Measurements from ENCODE around the gene LNP1. TPM values are rescaled to one million over a fixed set of nuclear protein-coding genes. Genes with fewer than 3 reads are reported as not detected.

Gene LNP1
- total RNA-seq, 1 donor from 2014 or later: 26.5 TPM

DNA sequence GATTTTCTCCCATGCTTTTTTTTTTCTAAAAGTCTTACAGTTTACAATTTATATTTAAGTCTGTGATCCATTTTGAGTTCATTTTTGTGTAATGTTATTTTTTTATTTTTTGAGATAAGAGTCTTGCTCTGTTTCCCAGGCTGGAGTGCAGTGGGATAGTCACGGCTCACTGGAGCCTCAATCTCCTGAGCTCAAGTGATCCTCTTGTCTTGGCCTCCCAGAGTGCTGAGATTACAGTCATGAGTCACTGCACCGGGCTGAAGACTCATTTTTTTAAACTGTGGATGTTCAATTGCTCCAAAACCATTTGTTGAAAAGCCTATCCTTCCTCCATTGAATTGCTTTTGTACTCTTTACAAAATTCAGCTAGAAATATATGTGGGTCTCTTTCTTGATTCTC is 19.5 kb downstream of the LNP1 start:
- H3F3A ChIP-seq (ENCODE audit: low read depth): no peaks in the 10 kb centered on the region
- TF ChIP-seq EZH2 (IDR thresholded peaks at IDR 0.05) (no peak), EZH2phosphoT487 (IDR thresholded peaks at IDR 0.05) (no peak)
- TF ChIP-seq, protein P1, sequence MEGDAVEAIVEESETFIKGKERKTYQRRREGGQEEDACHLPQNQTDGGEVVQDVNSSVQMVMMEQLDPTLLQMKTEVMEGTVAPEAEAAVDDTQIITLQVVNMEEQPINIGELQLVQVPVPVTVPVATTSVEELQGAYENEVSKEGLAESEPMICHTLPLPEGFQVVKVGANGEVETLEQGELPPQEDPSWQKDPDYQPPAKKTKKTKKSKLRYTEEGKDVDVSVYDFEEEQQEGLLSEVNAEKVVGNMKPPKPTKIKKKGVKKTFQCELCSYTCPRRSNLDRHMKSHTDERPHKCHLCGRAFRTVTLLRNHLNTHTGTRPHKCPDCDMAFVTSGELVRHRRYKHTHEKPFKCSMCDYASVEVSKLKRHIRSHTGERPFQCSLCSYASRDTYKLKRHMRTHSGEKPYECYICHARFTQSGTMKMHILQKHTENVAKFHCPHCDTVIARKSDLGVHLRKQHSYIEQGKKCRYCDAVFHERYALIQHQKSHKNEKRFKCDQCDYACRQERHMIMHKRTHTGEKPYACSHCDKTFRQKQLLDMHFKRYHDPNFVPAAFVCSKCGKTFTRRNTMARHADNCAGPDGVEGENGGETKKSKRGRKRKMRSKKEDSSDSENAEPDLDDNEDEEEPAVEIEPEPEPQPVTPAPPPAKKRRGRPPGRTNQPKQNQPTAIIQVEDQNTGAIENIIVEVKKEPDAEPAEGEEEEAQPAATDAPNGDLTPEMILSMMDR (IDR thresholded peaks at IDR 0.05): no peak
- Mint-ChIP-seq H3K4me3 (no peak overlapping the region), H3K27ac (no peak overlapping the region), H3K9me3 (no peaks in the 10 kb centered on the region), H3K27me3 (ENCODE audit: insufficient read depth, low read depth) (peaks cover 3% of the 10 kb centered on the region), H3K4me1 (peaks cover 3% of the 10 kb centered on the region), H3K36me3 (peaks cover 11% of the 10 kb centered on the region)
- no peak overlapping the region for H3K9ac ChIP-seq
- H4K20me1 ChIP-seq (ENCODE audit: low read depth): no peaks in the 10 kb centered on the region
- no peaks in the 10 kb centered on the region for H3K9me3 ChIP-seq (ENCODE audit: low read depth)
- no peak overlapping the region for H2AFZ ChIP-seq (replicated peaks)
- no peak for DNase-seq (ENCODE audit: low spot score)
- H3K4me3 ChIP-seq: no peak overlapping the region
- no peak overlapping the region for H3K27ac ChIP-seq
- no peaks in the 10 kb centered on the region for H3K27me3 ChIP-seq
- no peaks in the 10 kb centered on the region for H3K36me3 ChIP-seq
- H3K4me1 ChIP-seq: peaks cover 9% of the 10 kb centered on the region
- H3K4me2 ChIP-seq: no peak overlapping the region
- peaks cover 4% of the 10 kb centered on the region for H3K79me2 ChIP-seq (ENCODE audit: low read depth)

DNA sequence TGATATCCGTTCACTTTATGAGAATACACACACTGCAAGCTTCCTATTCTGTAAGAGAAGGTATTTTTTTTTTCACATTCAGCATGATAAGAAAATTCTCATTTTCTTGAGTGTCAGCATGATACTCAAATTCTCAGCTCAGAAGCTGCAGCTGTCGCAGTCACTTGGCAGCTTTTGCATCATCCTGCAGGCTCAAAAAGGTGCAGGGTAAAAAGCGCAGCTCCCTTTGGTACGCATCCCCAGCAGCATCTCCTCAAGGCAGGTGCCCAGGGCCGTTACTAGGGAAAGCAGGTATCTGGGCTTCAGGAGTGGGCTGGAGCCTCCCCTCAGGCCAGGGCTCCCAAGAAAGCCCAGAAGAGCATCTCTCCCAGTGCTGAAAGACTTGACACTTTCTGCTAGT is 22.3 kb downstream of the LNP1 start:
- peaks cover 4% of the 10 kb centered on the region for H3K79me2 ChIP-seq (ENCODE audit: low read depth)
- H3K4me2 ChIP-seq: no peak overlapping the region
- H3K36me3 ChIP-seq: no peaks in the 10 kb centered on the region
- H3K9ac ChIP-seq: no peak overlapping the region
- H3K9me3 ChIP-seq (ENCODE audit: low read depth): no peaks in the 10 kb centered on the region
- no peaks in the 10 kb centered on the region for H3K27me3 ChIP-seq
- peaks cover 21% of the 10 kb centered on the region for H3K4me1 ChIP-seq
- H2AFZ ChIP-seq (replicated peaks): no peak overlapping the region
- peaks cover 3% of the 10 kb centered on the region for H3K36me3 Mint-ChIP-seq
- H3K27ac ChIP-seq: no peak overlapping the region
- H4K20me1 ChIP-seq (ENCODE audit: low read depth): no peaks in the 10 kb centered on the region
- DNase-seq (ENCODE audit: low spot score): no peak
- peaks cover 2% of the 10 kb centered on the region for H3K27me3 Mint-ChIP-seq (ENCODE audit: insufficient read depth, low read depth)
- TF ChIP-seq, protein P1 (IDR thresholded peaks at IDR 0.05): no peak
- no peak for TF ChIP-seq EZH2 (IDR thresholded peaks at IDR 0.05)
- no peak for TF ChIP-seq EZH2phosphoT487 (IDR thresholded peaks at IDR 0.05)
- no peaks in the 10 kb centered on the region for H3K9me3 Mint-ChIP-seq
- H3K27ac Mint-ChIP-seq: no peak overlapping the region
- H3F3A ChIP-seq (ENCODE audit: low read depth): peaks cover 3% of the 10 kb centered on the region
- H3K4me1 Mint-ChIP-seq: peaks cover 3% of the 10 kb centered on the region
- no peak overlapping the region for H3K4me3 Mint-ChIP-seq
- no peak overlapping the region for H3K4me3 ChIP-seq

DNA sequence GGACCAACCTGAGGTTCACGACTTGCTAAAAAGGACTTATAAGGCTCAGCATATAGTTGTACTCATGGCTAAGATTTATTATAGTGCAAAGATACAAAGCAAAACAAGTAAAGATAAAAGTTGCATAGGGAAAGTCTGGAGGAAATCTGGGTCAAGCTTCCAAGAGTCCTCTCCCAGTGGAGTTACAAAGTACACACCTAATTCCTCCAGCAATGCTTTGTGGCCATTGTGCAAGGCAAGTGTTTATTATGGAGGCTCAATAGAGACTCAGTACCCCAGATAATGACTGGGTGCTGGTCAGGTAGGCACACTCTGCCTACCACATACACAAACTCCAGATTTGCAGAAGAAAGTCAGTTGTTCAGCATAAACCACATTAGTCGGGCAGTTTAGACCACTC is 22.9 kb downstream of the LNP1 start:
- no peaks in the 10 kb centered on the region for H3K9me3 Mint-ChIP-seq
- H3K36me3 Mint-ChIP-seq: no peaks in the 10 kb centered on the region
- H3K79me2 ChIP-seq (ENCODE audit: low read depth): peaks cover 4% of the 10 kb centered on the region
- peaks cover 2% of the 10 kb centered on the region for H3K27me3 Mint-ChIP-seq (ENCODE audit: insufficient read depth, low read depth)
- no peak overlapping the region for H3K9ac ChIP-seq
- TF ChIP-seq, protein P1 (IDR thresholded peaks at IDR 0.05): no peak
- TF ChIP-seq EZH2 (IDR thresholded peaks at IDR 0.05) (no peak), EZH2phosphoT487 (IDR thresholded peaks at IDR 0.05) (no peak)
- H3K9me3 ChIP-seq (ENCODE audit: low read depth): no peaks in the 10 kb centered on the region
- H3K27ac Mint-ChIP-seq: no peak overlapping the region
- peaks cover 3% of the 10 kb centered on the region for H3K4me1 Mint-ChIP-seq
- H3K36me3 ChIP-seq: no peaks in the 10 kb centered on the region
- no peak overlapping the region for H3K4me3 ChIP-seq
- H3K4me2 ChIP-seq: no peak overlapping the region
- H3F3A ChIP-seq (ENCODE audit: low read depth): peaks cover 3% of the 10 kb centered on the region
- no peaks in the 10 kb centered on the region for H4K20me1 ChIP-seq (ENCODE audit: low read depth)
- no peak overlapping the region for H3K27ac ChIP-seq
- no peak overlapping the region for H3K4me3 Mint-ChIP-seq
- peaks cover 21% of the 10 kb centered on the region for H3K4me1 ChIP-seq
- H3K27me3 ChIP-seq: no peaks in the 10 kb centered on the region
- no peak for DNase-seq (ENCODE audit: low spot score)
- H2AFZ ChIP-seq (replicated peaks): no peak overlapping the region

All from neural progenitor cell (in vitro differentiated cells).